ENCODE measurements around the gene NANOG. TPM values are rescaled to one million over a fixed set of nuclear protein-coding genes. Genes with fewer than 3 reads are reported as not detected.
"Not testable (repeated sequence)": the region's sequence is repeated elsewhere in the genome, so short reads cannot be mapped to it uniquely, and the experiment has no call there.

Gene NANOG
- total and polyA plus RNA-seq, 11 donors: 0.18 to 0.33 TPM; not detected in 9

DNA sequence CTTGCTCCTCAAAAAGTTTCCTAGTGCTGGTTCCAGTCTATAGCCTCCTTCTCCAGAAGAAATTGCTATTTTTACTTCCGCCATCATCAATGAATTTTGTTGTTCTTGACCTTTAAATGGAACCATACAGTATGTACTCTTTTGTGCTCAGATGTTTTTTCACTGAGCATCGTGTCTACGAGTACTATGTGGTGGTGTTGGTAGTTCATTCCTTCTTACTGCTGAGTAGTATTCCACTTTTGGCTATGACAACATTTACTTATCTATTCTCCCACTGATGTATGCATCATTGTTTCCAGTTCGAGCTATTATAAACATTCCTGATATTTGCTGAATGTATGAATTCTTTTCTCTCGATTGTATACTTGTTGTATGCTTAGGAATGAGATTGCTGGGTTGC is 54.9 kb downstream of the NANOG start:
- H3K36me3 ChIP-seq: no peaks in the 10 kb centered on the region
- 62 to 78% (median 71%) methylated on average over 5 of the region's 5 CpGs for WGBS, 4 donors
- TF ChIP-seq POLR2A (IDR thresholded peaks at IDR 0.05): no peak
- TF ChIP-seq, protein P1, sequence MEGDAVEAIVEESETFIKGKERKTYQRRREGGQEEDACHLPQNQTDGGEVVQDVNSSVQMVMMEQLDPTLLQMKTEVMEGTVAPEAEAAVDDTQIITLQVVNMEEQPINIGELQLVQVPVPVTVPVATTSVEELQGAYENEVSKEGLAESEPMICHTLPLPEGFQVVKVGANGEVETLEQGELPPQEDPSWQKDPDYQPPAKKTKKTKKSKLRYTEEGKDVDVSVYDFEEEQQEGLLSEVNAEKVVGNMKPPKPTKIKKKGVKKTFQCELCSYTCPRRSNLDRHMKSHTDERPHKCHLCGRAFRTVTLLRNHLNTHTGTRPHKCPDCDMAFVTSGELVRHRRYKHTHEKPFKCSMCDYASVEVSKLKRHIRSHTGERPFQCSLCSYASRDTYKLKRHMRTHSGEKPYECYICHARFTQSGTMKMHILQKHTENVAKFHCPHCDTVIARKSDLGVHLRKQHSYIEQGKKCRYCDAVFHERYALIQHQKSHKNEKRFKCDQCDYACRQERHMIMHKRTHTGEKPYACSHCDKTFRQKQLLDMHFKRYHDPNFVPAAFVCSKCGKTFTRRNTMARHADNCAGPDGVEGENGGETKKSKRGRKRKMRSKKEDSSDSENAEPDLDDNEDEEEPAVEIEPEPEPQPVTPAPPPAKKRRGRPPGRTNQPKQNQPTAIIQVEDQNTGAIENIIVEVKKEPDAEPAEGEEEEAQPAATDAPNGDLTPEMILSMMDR (IDR thresholded peaks at IDR 0.05): no peak
- no peaks in the 10 kb centered on the region for H3K9me3 ChIP-seq
- intact Hi-C loops (cut with DNase I): no loop called here
- H3K4me1 ChIP-seq: no peaks in the 10 kb centered on the region
- ATAC-seq (no peak), DNase-seq (no peak)
- no peak overlapping the region for H3K4me3 ChIP-seq
- peaks cover 0 to 14% (median 0%) of the 10 kb centered on the region in 9 donors for H3K27me3 ChIP-seq
- H3K27ac ChIP-seq: no peak overlapping the region

DNA sequence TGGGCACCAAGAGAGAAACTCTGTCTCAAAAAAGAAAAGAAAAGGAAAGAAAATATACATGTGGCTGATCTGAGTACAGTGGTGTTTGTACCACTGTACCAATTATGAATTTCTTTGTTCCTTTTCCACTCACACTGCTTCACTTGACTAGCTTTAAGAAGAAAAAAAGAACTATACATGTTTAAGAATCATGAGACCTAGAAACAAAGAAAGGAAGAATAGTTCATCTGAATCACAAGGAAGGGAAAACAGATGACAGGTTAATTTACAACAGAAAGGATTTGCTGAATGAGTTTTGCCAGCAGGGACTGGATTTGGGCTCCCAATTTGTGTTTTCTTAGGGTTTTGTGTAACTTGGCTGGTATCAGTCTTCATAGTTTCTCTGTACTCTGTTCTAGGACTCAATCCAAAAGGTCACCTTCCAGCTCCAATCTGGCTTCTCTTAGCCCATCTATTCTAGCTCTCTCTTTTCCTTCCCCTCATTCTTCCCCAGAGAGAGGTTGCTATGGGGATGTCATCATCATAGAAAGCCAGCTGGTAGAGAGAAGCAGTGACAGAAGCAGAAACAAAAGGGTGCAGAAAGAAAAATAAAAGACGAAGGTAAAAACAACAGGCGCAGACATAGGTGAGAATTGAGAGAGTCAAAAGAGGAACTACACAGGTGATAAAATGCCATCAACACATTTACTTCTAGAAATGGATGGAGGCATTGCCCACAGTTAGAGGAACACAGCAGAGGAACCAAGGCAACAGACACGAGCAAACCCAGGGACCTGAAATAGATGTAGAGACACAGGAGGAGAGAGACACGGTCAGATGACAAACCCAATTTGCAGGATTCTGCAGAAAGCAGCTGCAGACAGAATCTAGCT is 58.3 kb downstream of the NANOG start:
- ATAC-seq: not testable (repeated sequence)
- 12 to 35% (median 18%) methylated on average over 2 to 4 of the region's 4 CpGs for WGBS, 4 donors
- peaks cover 0 to 23% (median 3%) of the 10 kb centered on the region in 9 donors for H3K27me3 ChIP-seq

DNA sequence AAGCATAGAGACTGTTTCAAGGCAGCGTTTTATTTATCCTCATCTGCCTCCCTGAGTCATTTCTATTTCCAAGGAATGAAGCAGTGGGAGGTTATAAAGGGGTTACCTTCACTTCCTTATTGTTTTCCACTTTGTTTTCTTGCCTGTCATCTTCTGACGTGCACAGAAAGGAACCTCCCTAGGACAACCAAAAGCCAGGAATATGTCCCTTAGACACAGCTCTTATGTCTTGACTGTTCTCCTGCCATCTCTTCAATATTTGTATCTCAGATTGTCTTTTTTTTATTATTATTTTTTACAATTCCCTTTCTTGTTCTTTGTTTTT is 58.9 kb downstream of the NANOG start:
- H3K9me3 ChIP-seq; intact Hi-C loops (cut with DNase I); H3K4me3 ChIP-seq; H3K27ac ChIP-seq; ATAC-seq; DNase-seq; H3K4me1 ChIP-seq; H3K36me3 ChIP-seq: not testable (repeated sequence)
- H3K27me3 ChIP-seq: peaks cover 0 to 22% (median 3%) of the 10 kb centered on the region in 9 donors
- WGBS, 4 donors: 26 to 35% (median 29%) methylated on average over 2 of the region's 2 CpGs

More for the DNA sequence above, 58.3 kb downstream of the NANOG start:
- DNase-seq; intact Hi-C loops (cut with DNase I); H3K36me3 ChIP-seq; H3K9me3 ChIP-seq; H3K4me3 ChIP-seq; H3K4me1 ChIP-seq: not testable (repeated sequence)
- H3K27ac ChIP-seq: peak overlapping the region in 1 of 12 donors; percentile 3

Other genes with a start within 250 kb of the NANOG start
- gene APOBEC1, start 123.5 kb upstream of the NANOG start, total RNA-seq: not detected
- gene APOBEC1, start 123.5 kb upstream of the NANOG start, polyA plus RNA-seq: not detected
- not detected for gene GDF3, start 93.6 kb upstream of the NANOG start, total RNA-seq
- gene GDF3, start 93.6 kb upstream of the NANOG start, polyA plus RNA-seq: under 1 TPM in 1 of 2 donors, not detected in 1; 0.30 TPM
- gene DPPA3, start 78.0 kb upstream of the NANOG start, total RNA-seq: not detected
- gene DPPA3, start 78.0 kb upstream of the NANOG start, polyA plus RNA-seq: not detected
- not detected for gene CLEC4C, start 42.0 kb upstream of the NANOG start, total RNA-seq
- gene CLEC4C, start 42.0 kb upstream of the NANOG start, polyA plus RNA-seq: not detected
- not detected for gene NANOGNB, start 24.2 kb upstream of the NANOG start, total RNA-seq
- not detected for gene NANOGNB, start 24.2 kb upstream of the NANOG start, polyA plus RNA-seq
- 1 to 10 TPM in 1 of 9 donors, under 1 TPM in 2, not detected in 6; 0.35 to 1.0 (median 0.56) TPM for gene SLC2A14, start 83.5 kb downstream of the NANOG start, total RNA-seq
- not detected for gene SLC2A14, start 83.5 kb downstream of the NANOG start, polyA plus RNA-seq
- gene SLC2A3, start 146.8 kb downstream of the NANOG start, total RNA-seq: 10 to 100 TPM in 4 of 9 donors, 1 to 10 TPM in 5; 6.3 to 76.9 (median 9.4) TPM
- 1 to 10 TPM; 4.6 to 4.8 TPM for gene SLC2A3, start 146.8 kb downstream of the NANOG start, polyA plus RNA-seq
- gene FOXJ2, start 243.3 kb downstream of the NANOG start, total RNA-seq: 10 to 100 TPM; 22.7 to 34.7 (median 24.9) TPM
- gene FOXJ2, start 243.3 kb downstream of the NANOG start, polyA plus RNA-seq: 10 to 100 TPM in 1 of 2 donors, 1 to 10 TPM in 1; 9.4 to 20.3 TPM